OCI-LY3 (cell line): ENCODE measurements around the gene SMARCD2.
A peak's percentile ranks its signal among the peaks of the same experiment; 100 is the strongest.

Experiments used
- H2AFZ ChIP-seq: fragments of 200-600, 300-600 bp; shearing (Covaris generic); 2 replicates; pipeline ENCODE4 v1.6.0; 2014; ENCODE audit warnings: antibody characterized with exemption, low read depth, low read length
- H3K27ac ChIP-seq: fragments of 200-600, 300-600 bp; sonication (generic); 2 replicates; pipeline ENCODE4 v1.5.1; 2014; ENCODE audit warnings: mild to moderate bottlenecking, low read length, moderate library complexity, mixed read lengths
- H3K27me3 ChIP-seq: fragments of 200-600, 300-600 bp; sonication (generic); 2 replicates; pipeline ENCODE4 v1.6.1; 2014; ENCODE audit warnings: low read depth, low read length, mixed read lengths
- H3K36me3 ChIP-seq: fragments of 200-600, 300-600 bp; sonication (generic); replicated peaks from 2 replicates; pipeline ENCODE3; 2014; ENCODE audit warnings: low read depth, low read length, mixed read lengths
- H3K4me1 ChIP-seq: fragments of 300-600, 200-600 bp; sonication (generic); 2 replicates; pipeline ENCODE4 v1.6.1; 2014; ENCODE audit warnings: low read length, mixed read lengths
- H3K4me2 ChIP-seq: fragments of 200-600, 300-600 bp; sonication (generic); 2 replicates; pipeline ENCODE4 v1.6.1; 2014; ENCODE audit warnings: low read length, mixed read lengths
- H3K4me3 ChIP-seq: fragments of 300-600, 200-600 bp; sonication (generic); 2 replicates; pipeline ENCODE4 v1.5.1; 2014; ENCODE audit warnings: antibody characterized with exemption, mild to moderate bottlenecking, low read length, moderate library complexity
- H3K79me2 ChIP-seq: fragments of 300-600, 200-600 bp; shearing (Covaris generic); 2 replicates; pipeline ENCODE4 v1.6.1; 2014; ENCODE audit warnings: mild to moderate bottlenecking, low read length, mixed read lengths
- H3K9ac ChIP-seq: fragments of 300-600, 200-600 bp; shearing (Covaris generic); 2 replicates; pipeline ENCODE4 v1.6.0; 2014; ENCODE audit warnings: mild to moderate bottlenecking, low read length, moderate library complexity
- H3K9me3 ChIP-seq: fragments of 200-600, 300-600 bp; shearing (Covaris generic); 2 replicates; pipeline ENCODE4 v1.6.1; 2014; ENCODE audit warnings: low read length, mixed read lengths; ENCODE audit not compliant: insufficient read depth
- H4K20me1 ChIP-seq: fragments of 200-600, 300-600 bp; sonication (generic); 2 replicates; pipeline ENCODE4 v1.6.1; 2016; ENCODE audit warnings: low read length, mixed read lengths; ENCODE audit not compliant: insufficient read depth
- EZH2phosphoT487 ChIP-seq: fragments of 200-600 bp; shearing (Covaris generic); IDR thresholded peaks from 2 replicates; pipeline ENCODE4 v1.6.1; 2018; ENCODE audit warnings: antibody characterized with exemption, mixed run types, low read depth
- TF ChIP-seq, protein P1 (sequence below): fragments of 200-600, 300-600 bp; sonication (generic); IDR thresholded peaks from 2 replicates; pipeline ENCODE4 v1.5.1; 2014; ENCODE audit warnings: antibody characterized with exemption, low read length, low read depth

SMARCD2 gene

DNA sequence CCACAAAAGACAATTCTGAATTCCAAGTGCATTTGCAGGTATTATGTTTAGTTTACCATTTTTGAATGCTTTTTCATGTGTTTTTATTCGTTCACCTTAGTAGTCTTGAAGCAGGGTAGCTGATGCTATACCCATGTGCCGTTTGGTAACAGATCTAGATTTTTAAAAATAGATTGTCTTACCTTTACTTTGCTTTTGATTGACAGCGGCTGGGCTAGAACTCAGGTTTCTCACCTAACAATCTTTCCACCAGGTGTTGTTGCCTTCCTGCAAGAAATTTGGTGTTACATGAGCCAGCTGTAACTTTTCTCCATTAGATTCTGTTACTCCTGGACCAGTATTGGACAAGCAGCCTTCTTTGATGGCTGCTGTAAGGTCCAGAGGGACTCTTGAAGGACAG, 13.5 kb downstream of the SMARCD2 start:
- no peaks in the 10 kb centered on the region for H3K9me3 ChIP-seq
- no peak overlapping the region for H2AFZ ChIP-seq
- H4K20me1 ChIP-seq: no peaks in the 10 kb centered on the region
- no peak overlapping the region for H3K4me3 ChIP-seq
- peaks cover 73% of the 10 kb centered on the region for H3K36me3 ChIP-seq
- H3K9ac ChIP-seq: no peak overlapping the region
- TF ChIP-seq, protein P1, sequence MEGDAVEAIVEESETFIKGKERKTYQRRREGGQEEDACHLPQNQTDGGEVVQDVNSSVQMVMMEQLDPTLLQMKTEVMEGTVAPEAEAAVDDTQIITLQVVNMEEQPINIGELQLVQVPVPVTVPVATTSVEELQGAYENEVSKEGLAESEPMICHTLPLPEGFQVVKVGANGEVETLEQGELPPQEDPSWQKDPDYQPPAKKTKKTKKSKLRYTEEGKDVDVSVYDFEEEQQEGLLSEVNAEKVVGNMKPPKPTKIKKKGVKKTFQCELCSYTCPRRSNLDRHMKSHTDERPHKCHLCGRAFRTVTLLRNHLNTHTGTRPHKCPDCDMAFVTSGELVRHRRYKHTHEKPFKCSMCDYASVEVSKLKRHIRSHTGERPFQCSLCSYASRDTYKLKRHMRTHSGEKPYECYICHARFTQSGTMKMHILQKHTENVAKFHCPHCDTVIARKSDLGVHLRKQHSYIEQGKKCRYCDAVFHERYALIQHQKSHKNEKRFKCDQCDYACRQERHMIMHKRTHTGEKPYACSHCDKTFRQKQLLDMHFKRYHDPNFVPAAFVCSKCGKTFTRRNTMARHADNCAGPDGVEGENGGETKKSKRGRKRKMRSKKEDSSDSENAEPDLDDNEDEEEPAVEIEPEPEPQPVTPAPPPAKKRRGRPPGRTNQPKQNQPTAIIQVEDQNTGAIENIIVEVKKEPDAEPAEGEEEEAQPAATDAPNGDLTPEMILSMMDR: no peak
- no peak for TF ChIP-seq EZH2phosphoT487
- H3K4me1 ChIP-seq: peaks cover 18% of the 10 kb centered on the region
- H3K4me2 ChIP-seq: peak overlapping the region; percentile 96; the same call in 1 of the 2 replicates
- H3K27ac ChIP-seq: no peak overlapping the region
- H3K27me3 ChIP-seq: no peaks in the 10 kb centered on the region
- peaks cover 42% of the 10 kb centered on the region for H3K79me2 ChIP-seq

DNA sequence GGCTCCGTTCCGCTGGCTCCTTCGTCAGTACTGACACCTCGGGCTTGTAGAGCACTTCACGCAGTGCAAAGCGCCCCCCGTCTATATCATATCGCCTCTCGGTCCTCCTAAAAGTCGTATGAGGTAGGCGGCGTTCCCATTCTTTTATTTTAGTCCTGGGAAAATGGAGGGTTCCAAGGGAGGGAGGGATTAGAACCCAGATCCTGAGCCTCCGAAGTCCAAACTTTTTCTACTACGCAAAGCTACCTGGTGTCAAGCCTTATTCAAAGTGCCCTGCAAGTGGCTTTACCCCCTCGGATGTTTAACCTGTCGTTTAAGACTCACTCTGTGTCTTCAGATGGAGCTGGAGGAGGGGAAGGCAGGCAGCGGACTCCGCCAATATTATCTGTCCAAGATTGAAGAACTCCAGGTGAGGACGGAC, 14.7 kb downstream of the SMARCD2 start:
- Histone ChIP-seq H4K20me1 (no peaks in the 10 kb centered on the region), H3K9ac (peak overlapping the region; percentile 92), H3K4me3 (peak overlapping the region; percentile 83), H3K27ac (peak overlapping the region; percentile 80), H3K27me3 (no peaks in the 10 kb centered on the region), H3K4me1 (peaks cover 18% of the 10 kb centered on the region), H3K9me3 (no peaks in the 10 kb centered on the region), H3K36me3 (peaks cover 70% of the 10 kb centered on the region), H3K79me2 (peaks cover 42% of the 10 kb centered on the region), H3K4me2 (peak overlapping the region; percentile 96), H2AFZ (peak overlapping the region; percentile 29; the same call in 1 of the 2 replicates)
- TF ChIP-seq, protein P1: no peak
- TF ChIP-seq EZH2phosphoT487: no peak

DNA sequence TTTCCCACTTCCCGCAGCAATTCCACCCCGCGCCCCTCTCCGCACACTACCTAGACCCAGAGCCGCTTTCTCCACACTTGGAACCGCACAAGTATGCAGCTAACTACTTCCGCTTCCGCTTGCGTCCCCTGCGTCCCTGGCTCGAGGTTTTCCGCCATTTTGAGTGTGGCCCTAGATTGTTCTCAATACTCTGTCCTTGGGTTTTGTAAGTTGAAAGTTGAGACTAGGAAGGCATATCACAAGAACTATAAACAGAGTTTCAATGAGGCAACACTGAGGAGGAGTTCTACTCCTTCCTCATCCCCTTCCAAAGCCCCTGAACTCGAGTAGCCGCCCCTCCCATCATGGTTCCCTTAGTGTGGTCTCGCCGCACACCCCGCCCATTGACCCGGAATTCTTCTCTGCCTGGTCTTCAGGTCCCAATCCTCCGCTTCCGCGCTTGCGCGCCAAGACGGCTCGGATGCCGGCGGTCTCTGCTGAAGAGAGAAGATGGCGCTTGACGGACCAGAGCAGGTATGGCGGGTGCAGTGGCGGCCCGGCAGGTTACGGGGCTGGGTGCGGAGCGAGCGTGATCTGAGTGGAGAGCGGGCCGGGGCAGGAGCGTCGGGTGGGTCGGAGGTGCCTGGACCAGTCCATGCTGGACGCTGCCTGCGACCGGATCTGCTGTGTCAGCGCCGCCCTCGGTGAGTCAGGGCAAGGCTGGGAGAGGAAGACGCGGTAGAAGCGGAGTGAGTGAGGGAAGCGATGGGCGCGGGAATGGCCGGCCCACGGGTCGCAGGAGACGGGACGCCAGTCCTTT, 15.3 kb downstream of the SMARCD2 start, which contains the start of the genes FTSJ3 and PSMC5:
Gene FTSJ3 (minus strand): TSS at position 662 of the 799 bp plus-strand sequence. CDS start 761 bp downstream, outside the sequence.
Gene PSMC5 (plus strand): TSS at position 430 of the 799 bp plus-strand sequence. CDS start 60 bp downstream, at position 490.
- no peaks in the 10 kb centered on the region for H3K27me3 ChIP-seq
- peak within 1 kb of the TSS; percentile 80 for H3K27ac ChIP-seq
- peak within 1 kb of the TSS; percentile 96 for H3K4me2 ChIP-seq
- no peaks in the 10 kb centered on the region for H3K9me3 ChIP-seq
- no peak for TF ChIP-seq EZH2phosphoT487
- TF ChIP-seq, protein P1: peak; percentile 59
- peaks cover 18% of the 10 kb centered on the region for H3K4me1 ChIP-seq
- no peaks in the 10 kb centered on the region for H4K20me1 ChIP-seq
- H2AFZ ChIP-seq: peak within 1 kb of the TSS; percentile 96
- peak within 1 kb of the TSS; percentile 83 for H3K4me3 ChIP-seq
- H3K9ac ChIP-seq: peak within 1 kb of the TSS; percentile 92
- H3K79me2 ChIP-seq: peaks cover 46% of the 10 kb centered on the region
- H3K36me3 ChIP-seq: peaks cover 70% of the 10 kb centered on the region

DNA sequence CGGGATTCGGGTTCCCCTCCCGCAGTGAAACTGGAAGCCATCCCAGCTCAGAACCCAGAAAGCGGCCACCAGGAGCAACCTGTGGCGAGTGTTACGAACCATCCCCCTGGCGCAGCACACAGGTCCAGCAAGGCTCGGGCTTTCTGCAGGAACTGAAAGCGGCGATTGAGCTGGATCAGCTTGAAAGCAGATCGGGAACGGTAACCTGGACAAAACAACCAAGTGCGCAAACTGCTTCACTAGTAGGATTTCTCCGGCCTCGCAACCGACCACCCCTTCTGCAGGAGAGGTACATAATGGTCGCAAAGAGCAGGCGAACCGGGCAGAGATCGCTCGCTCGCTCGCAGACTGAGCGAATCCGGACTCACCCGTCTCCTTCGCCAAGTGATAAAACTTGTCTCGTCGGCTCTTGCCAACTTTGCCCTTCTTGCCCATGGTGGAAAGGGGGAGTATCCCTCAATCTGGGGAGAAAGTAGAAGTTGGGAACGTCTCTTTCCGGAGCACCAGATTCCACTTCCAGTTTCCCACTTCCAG, 15.9 kb downstream of the SMARCD2 start:
- peak overlapping the region; percentile 92 for H3K9ac ChIP-seq
- no peaks in the 10 kb centered on the region for H3K27me3 ChIP-seq
- H3K4me2 ChIP-seq: peak overlapping the region; percentile 95
- peaks cover 70% of the 10 kb centered on the region for H3K36me3 ChIP-seq
- TF ChIP-seq, protein P1: no peak
- TF ChIP-seq EZH2phosphoT487: no peak
- peak overlapping the region; percentile 83 for H3K4me3 ChIP-seq
- H4K20me1 ChIP-seq: no peaks in the 10 kb centered on the region
- H3K4me1 ChIP-seq: peaks cover 24% of the 10 kb centered on the region
- H3K79me2 ChIP-seq: peaks cover 47% of the 10 kb centered on the region
- H3K27ac ChIP-seq: peak overlapping the region; percentile 80
- peak overlapping the region; percentile 96 for H2AFZ ChIP-seq
- no peaks in the 10 kb centered on the region for H3K9me3 ChIP-seq
